Measurements from ENCODE around the gene RAB19. TPM values are rescaled to one million over a fixed set of nuclear protein-coding genes. Genes with fewer than 3 reads are reported as not detected.
"Not testable (repeated sequence)": the region's sequence is repeated elsewhere in the genome, so short reads cannot be mapped to it uniquely, and the experiment has no call there.

RAB19 gene
- total RNA-seq, 2 donors from 2014 or later = not detected

- TF ChIP-seq CTCF (IDR thresholded peaks at IDR 0.05) = no peak
- Histone ChIP-seq H3K4me3 (no peak overlapping the region), H3K9me3 (no peaks in the 10 kb centered on the region), H3K27me3 (replicated peaks; ENCODE audit: insufficient read depth) (no peaks in the 10 kb centered on the region), H3K4me1 (ENCODE audit: control insufficient read depth in 1 of 2, low read depth in 2 of 2) (no peaks in the 10 kb centered on the region), H3K27ac (no peak overlapping the region), H3K36me3 (no peaks in the 10 kb centered on the region)
- ATAC-seq (ENCODE audit: insufficient number of reproducible peaks, low FRiP score, low read depth) (no peak), DNase-seq (ENCODE audit: low spot score) (no peak)
Observed at GRCh38 chr7:140417456-140418155, 13.7 kb downstream of the RAB19 start.

DNA sequence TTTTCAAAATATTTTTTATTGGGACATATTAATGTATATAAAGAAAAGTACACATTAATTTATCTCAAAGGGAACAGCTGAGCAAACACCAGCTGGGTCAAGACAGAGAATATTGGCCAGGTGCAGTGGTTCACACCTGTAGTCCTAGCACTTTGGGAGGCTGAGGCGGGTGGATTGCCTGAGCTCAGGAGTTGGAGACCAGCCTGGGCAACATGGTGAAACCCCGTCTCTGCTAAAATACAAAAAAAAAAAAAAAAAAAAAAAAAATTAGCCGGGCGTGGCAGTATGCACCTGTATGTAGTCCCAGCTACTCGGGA lies 14.3 kb downstream of the RAB19 start:
- H3K4me1 ChIP-seq (ENCODE audit: control insufficient read depth in 1 of 2, low read depth in 2 of 2); H3K27me3 ChIP-seq (replicated peaks; ENCODE audit: insufficient read depth); H3K4me3 ChIP-seq; H3K27ac ChIP-seq; H3K36me3 ChIP-seq; DNase-seq (ENCODE audit: low spot score); ATAC-seq (ENCODE audit: insufficient number of reproducible peaks, low FRiP score, low read depth); H3K9me3 ChIP-seq: not testable (repeated sequence)

DNA sequence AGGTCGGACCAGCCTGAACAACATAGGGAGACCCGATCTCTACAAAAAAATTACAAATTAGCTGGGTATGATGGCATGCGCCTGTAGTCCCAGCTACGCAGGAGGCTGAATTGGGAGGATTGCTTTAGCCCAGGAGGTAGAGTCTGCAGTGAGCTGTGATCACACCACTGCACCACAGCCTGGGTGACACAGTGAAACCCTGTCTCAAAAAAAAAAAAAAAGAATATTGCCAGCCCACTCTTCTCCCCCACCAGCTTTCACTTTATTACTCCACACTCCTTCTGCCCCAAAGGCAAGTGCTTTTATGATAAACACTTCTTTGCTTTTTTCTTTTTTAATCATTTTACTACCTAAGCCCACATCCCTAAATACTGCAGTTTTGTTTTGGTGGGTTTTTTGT lies 14.8 kb downstream of the RAB19 start:
- ATAC-seq (ENCODE audit: insufficient number of reproducible peaks, low FRiP score, low read depth) = no peak
- no peak for TF ChIP-seq CTCF (IDR thresholded peaks at IDR 0.05)
- H3K9me3 ChIP-seq = no peaks in the 10 kb centered on the region
- H3K4me3 ChIP-seq = no peak overlapping the region
- no peak overlapping the region for H3K27ac ChIP-seq
- no peaks in the 10 kb centered on the region for H3K27me3 ChIP-seq (replicated peaks; ENCODE audit: insufficient read depth)
- DNase-seq (ENCODE audit: low spot score) = no peak
- no peaks in the 10 kb centered on the region for H3K36me3 ChIP-seq
- no peaks in the 10 kb centered on the region for H3K4me1 ChIP-seq (ENCODE audit: control insufficient read depth in 1 of 2, low read depth in 2 of 2)

GRCh38 chr7:140421521-140421920 lies 17.7 kb downstream of the RAB19 start:
- no peak for DNase-seq (ENCODE audit: low spot score)
- no peak overlapping the region for H3K4me3 ChIP-seq
- no peak for ATAC-seq (ENCODE audit: insufficient number of reproducible peaks, low FRiP score, low read depth)

GRCh38 chr7:140423501-140423900 lies 19.6 kb downstream of the RAB19 start:
- TF ChIP-seq CTCF (IDR thresholded peaks at IDR 0.05) = no peak
- DNase-seq (ENCODE audit: low spot score) (no peak), ATAC-seq (ENCODE audit: insufficient number of reproducible peaks, low FRiP score, low read depth) (no peak)
- Histone ChIP-seq H3K4me3 (no peak overlapping the region), H3K36me3 (no peaks in the 10 kb centered on the region), H3K9me3 (no peaks in the 10 kb centered on the region), H3K4me1 (ENCODE audit: control insufficient read depth in 1 of 2, low read depth in 2 of 2) (no peaks in the 10 kb centered on the region), H3K27ac (no peak overlapping the region), H3K27me3 (replicated peaks; ENCODE audit: insufficient read depth) (no peaks in the 10 kb centered on the region)

More at GRCh38 chr7:140421521-140421920, 17.7 kb downstream of the RAB19 start:
- Histone ChIP-seq H3K36me3 (no peaks in the 10 kb centered on the region), H3K9me3 (no peaks in the 10 kb centered on the region), H3K27me3 (replicated peaks; ENCODE audit: insufficient read depth) (no peaks in the 10 kb centered on the region), H3K4me1 (ENCODE audit: control insufficient read depth in 1 of 2, low read depth in 2 of 2) (no peaks in the 10 kb centered on the region), H3K27ac (no peak overlapping the region)
- no peak for TF ChIP-seq CTCF (IDR thresholded peaks at IDR 0.05)

- no peak for TF ChIP-seq CTCF (IDR thresholded peaks at IDR 0.05)
- H3K36me3 ChIP-seq = no peaks in the 10 kb centered on the region
- H3K4me3 ChIP-seq = no peak overlapping the region
- DNase-seq (ENCODE audit: low spot score) (no peak), ATAC-seq (ENCODE audit: insufficient number of reproducible peaks, low FRiP score, low read depth) (no peak)
- H3K27ac ChIP-seq = no peak overlapping the region
- H3K27me3 ChIP-seq (replicated peaks; ENCODE audit: insufficient read depth) = no peaks in the 10 kb centered on the region
- no peaks in the 10 kb centered on the region for H3K9me3 ChIP-seq
- no peaks in the 10 kb centered on the region for H3K4me1 ChIP-seq (ENCODE audit: control insufficient read depth in 1 of 2, low read depth in 2 of 2)
Observed at GRCh38 chr7:140425718-140426117, 21.9 kb downstream of the RAB19 start.
